Effector memory CD4-positive, alpha-beta T cell (primary cell): ENCODE results near the gene RHCE.
"Not testable (repeated sequence)": the region's sequence is repeated elsewhere in the genome, so short reads cannot be mapped to it uniquely, and the experiment has no call there.

ENCODE experiments used
- DNase-seq, 3 donors: peaks; one replicate each; pipeline ENCODE4 v3.0.0-alpha.2; 2020
- H3K27ac ChIP-seq: 2 replicates; pipeline ENCODE4 v1.7.0; 2013; ENCODE audit warnings: mild to moderate bottlenecking, low read length, moderate library complexity; ENCODE audit not compliant: insufficient read depth, poor library complexity, severe bottlenecking
- H3K27me3 ChIP-seq: replicated peaks from 2 replicates; pipeline ENCODE4 v1.7.0; 2013; ENCODE audit warnings: mild to moderate bottlenecking, low read length; ENCODE audit not compliant: insufficient read depth, control insufficient read depth, poor library complexity, severe bottlenecking
- H3K36me3 ChIP-seq: 2 replicates; pipeline ENCODE4 v1.7.0; 2013; ENCODE audit warnings: mild to moderate bottlenecking, low read length, moderate library complexity; ENCODE audit not compliant: control insufficient read depth, insufficient read depth
- H3K4me1 ChIP-seq: 2 replicates; pipeline ENCODE4 v1.7.0; 2013; ENCODE audit warnings: low read length, mild to moderate bottlenecking; ENCODE audit not compliant: control insufficient read depth, insufficient read depth, poor library complexity, severe bottlenecking
- H3K4me3 ChIP-seq: 2 replicates; pipeline ENCODE4 v1.7.0; 2013; ENCODE audit warnings: low read length, low read depth, mild to moderate bottlenecking; ENCODE audit not compliant: insufficient read depth, poor library complexity, severe bottlenecking
- H3K9me3 ChIP-seq: 2 replicates; pipeline ENCODE4 v1.7.0; 2013; ENCODE audit warnings: mild to moderate bottlenecking, low read length, moderate library complexity; ENCODE audit not compliant: control insufficient read depth

RHCE gene

GRCh38 chr1:25378367-25378766, 42.3 kb downstream of the RHCE start:
- H3K4me3 ChIP-seq, H3K27ac ChIP-seq, H3K36me3 ChIP-seq, H3K9me3 ChIP-seq, H3K4me1 ChIP-seq, H3K27me3 ChIP-seq, DNase-seq: not testable (repeated sequence)

GRCh38 chr1:25371757-25372156, 48.9 kb downstream of the RHCE start:
- not testable (repeated sequence) for DNase-seq, H3K4me3 ChIP-seq, H3K36me3 ChIP-seq, H3K4me1 ChIP-seq, H3K27me3 ChIP-seq, H3K27ac ChIP-seq, H3K9me3 ChIP-seq

GRCh38 chr1:25369691-25370271, 50.8 kb downstream of the RHCE start:
- H3K4me1 ChIP-seq, H3K4me3 ChIP-seq, H3K9me3 ChIP-seq, DNase-seq, H3K27ac ChIP-seq, H3K36me3 ChIP-seq, H3K27me3 ChIP-seq: not testable (repeated sequence)

GRCh38 chr1:25369241-25369640, 51.4 kb downstream of the RHCE start:
- Histone ChIP-seq H3K27ac (no peak overlapping the region), H3K9me3 (no peaks in the 10 kb centered on the region), H3K4me3 (no peak overlapping the region), H3K36me3 (no peaks in the 10 kb centered on the region), H3K4me1 (no peaks in the 10 kb centered on the region), H3K27me3 (no peaks in the 10 kb centered on the region)
- DNase-seq, result no peak

- H3K9me3 ChIP-seq, DNase-seq, H3K4me1 ChIP-seq, H3K27ac ChIP-seq, H3K4me3 ChIP-seq, H3K27me3 ChIP-seq: not testable (repeated sequence)
- H3K36me3 ChIP-seq, result peaks cover 28% of the 10 kb centered on the region
Observed at GRCh38 chr1:25362634-25363559, 57.7 kb downstream of the RHCE start.

GRCh38 chr1:25361901-25362300, 58.7 kb downstream of the RHCE start:
- H3K4me3 ChIP-seq, result no peak overlapping the region
- H3K4me1 ChIP-seq, result no peaks in the 10 kb centered on the region
- H3K36me3 ChIP-seq, result peaks cover 33% of the 10 kb centered on the region
- no peaks in the 10 kb centered on the region for H3K9me3 ChIP-seq
- H3K27ac ChIP-seq, result no peak overlapping the region
- DNase-seq, result no peak
- no peaks in the 10 kb centered on the region for H3K27me3 ChIP-seq

- Histone ChIP-seq H3K4me3 (no peak overlapping the region), H3K9me3 (no peaks in the 10 kb centered on the region), H3K27ac (no peak overlapping the region), H3K36me3 (peaks cover 44% of the 10 kb centered on the region), H3K27me3 (no peaks in the 10 kb centered on the region), H3K4me1 (peaks cover 9% of the 10 kb centered on the region)
- DNase-seq, result no peak
Observed at GRCh38 chr1:25360596-25361581, 59.7 kb downstream of the RHCE start.

- Histone ChIP-seq H3K4me1 (peaks cover 14% of the 10 kb centered on the region), H3K9me3 (no peaks in the 10 kb centered on the region), H3K4me3 (no peak overlapping the region), H3K27me3 (no peaks in the 10 kb centered on the region), H3K36me3 (peaks cover 69% of the 10 kb centered on the region), H3K27ac (peak overlapping the region; percentile 49)
- DNase-seq, result no peak
Observed at GRCh38 chr1:25356848-25357247, 63.8 kb downstream of the RHCE start.

- no peaks in the 10 kb centered on the region for H3K27me3 ChIP-seq
- H3K4me3 ChIP-seq, result no peak overlapping the region
- no peaks in the 10 kb centered on the region for H3K9me3 ChIP-seq
- H3K27ac ChIP-seq, result peak overlapping the region; percentile 49
- H3K36me3 ChIP-seq, result peaks cover 68% of the 10 kb centered on the region
- H3K4me1 ChIP-seq, result peaks cover 14% of the 10 kb centered on the region
- DNase-seq, result no peak
Observed at GRCh38 chr1:25356441-25356840, 64.2 kb downstream of the RHCE start.
